H9 (cell line): ENCODE data around the gene GALR2. TPM values are rescaled to one million over a fixed set of nuclear protein-coding genes. Genes with fewer than 3 reads are reported as not detected.

Experiments
- DNase-seq: peaks from one replicate; pipeline ENCODE4 v3.0.0-alpha.2; 2017
- H2AFZ ChIP-seq: one replicate; pipeline ENCODE4 v1.6.1; 2013; ENCODE audit warnings: mild to moderate bottlenecking, low read length, control low read depth, moderate library complexity
- H2AK5ac ChIP-seq: 2 replicates; pipeline ENCODE4 v1.6.1; 2013; ENCODE audit warnings: low read length, control low read depth, mixed read lengths; ENCODE audit not compliant: insufficient read length
- H2BK120ac ChIP-seq: one replicate; pipeline ENCODE4 v1.6.1; 2013; ENCODE audit warnings: low read depth, mild to moderate bottlenecking, low read length, control low read depth, inconsistent platforms; ENCODE audit not compliant: poor library complexity, severe bottlenecking
- H2BK12ac ChIP-seq: 2 replicates; pipeline ENCODE4 v1.6.1; 2013; ENCODE audit warnings: low read length, control low read depth, mixed read lengths, low read depth; ENCODE audit not compliant: insufficient read length
- H2BK15ac ChIP-seq: 2 replicates; pipeline ENCODE4 v1.6.1; 2013; ENCODE audit warnings: low read depth, low read length, control low read depth
- H2BK20ac ChIP-seq: one replicate; pipeline ENCODE4 v1.6.1; 2013; ENCODE audit warnings: low read depth, mild to moderate bottlenecking, low read length, control low read depth, inconsistent platforms; ENCODE audit not compliant: poor library complexity, severe bottlenecking
- H2BK5ac ChIP-seq: 2 replicates; pipeline ENCODE4 v1.6.1; 2013; ENCODE audit warnings: low read length, control low read depth, mixed read lengths; ENCODE audit not compliant: insufficient read length
- H3K14ac ChIP-seq: 2 replicates; pipeline ENCODE4 v1.6.1; 2013; ENCODE audit warnings: low read length, control low read depth; ENCODE audit not compliant: insufficient read depth
- H3K18ac ChIP-seq: 2 replicates; pipeline ENCODE4 v1.6.1; 2013; ENCODE audit warnings: low read depth, mild to moderate bottlenecking, mixed read lengths, low read length, control low read depth; ENCODE audit not compliant: insufficient read length
- H3K23ac ChIP-seq: 2 replicates; pipeline ENCODE4 v1.6.1; 2013; ENCODE audit warnings: low read length, control low read depth, mixed read lengths, low read depth; ENCODE audit not compliant: insufficient read length
- H3K23me2 ChIP-seq: 2 replicates; pipeline ENCODE4 v1.6.1; 2013; ENCODE audit warnings: low read depth, mild to moderate bottlenecking, mixed read lengths, low read length, control low read depth; ENCODE audit not compliant: insufficient read length, poor library complexity, severe bottlenecking
- H3K27ac ChIP-seq: 2 replicates; pipeline ENCODE4 v1.5.1; 2013; ENCODE audit warnings: low read length, control low read depth, mixed read lengths, low read depth; ENCODE audit not compliant: insufficient read length
- H3K27me3 ChIP-seq: 2 replicates; pipeline ENCODE4 v1.6.1; 2013; ENCODE audit warnings: low read length, control low read depth, inconsistent platforms; ENCODE audit not compliant: insufficient read depth
- H3K4ac ChIP-seq: 2 replicates; pipeline ENCODE4 v1.6.1; 2013; ENCODE audit warnings: low read depth, mild to moderate bottlenecking, control low read depth, inconsistent platforms, low read length, moderate library complexity
- H3K4me1 ChIP-seq: 2 replicates; pipeline ENCODE4 v1.6.1; 2013; ENCODE audit warnings: low read length, control low read depth, inconsistent platforms; ENCODE audit not compliant: insufficient read depth
- H3K4me2 ChIP-seq: 2 replicates; pipeline ENCODE4 v1.6.1; 2013; ENCODE audit warnings: low read length, control low read depth, mixed read lengths; ENCODE audit not compliant: insufficient read length, insufficient read depth
- H3K56ac ChIP-seq: 2 replicates; pipeline ENCODE4 v1.6.1; 2013; ENCODE audit warnings: low read depth, mild to moderate bottlenecking, mixed read lengths, low read length, control low read depth; ENCODE audit not compliant: insufficient read length
- H3K79me1 ChIP-seq: 2 replicates; pipeline ENCODE4 v1.6.1; 2013; ENCODE audit warnings: low read depth, mild to moderate bottlenecking, moderate library complexity, low read length, control low read depth, inconsistent platforms; ENCODE audit not compliant: insufficient read depth, poor library complexity, severe bottlenecking
- H3K79me2 ChIP-seq: 2 replicates; pipeline ENCODE4 v1.6.1; 2013; ENCODE audit warnings: low read length, control low read depth, inconsistent platforms; ENCODE audit not compliant: insufficient read depth
- H3K9ac ChIP-seq: 2 replicates; pipeline ENCODE4 v1.6.1; 2013; ENCODE audit warnings: low read length, control low read depth, mixed read lengths; ENCODE audit not compliant: insufficient read length; ENCODE audit errors: extremely low read depth
- H3K9me3 ChIP-seq: one replicate; pipeline ENCODE4 v1.6.1; 2013; ENCODE audit warnings: low read depth, low read length, inconsistent platforms; ENCODE audit not compliant: control insufficient read depth
- H3T11ph ChIP-seq: one replicate; pipeline ENCODE4 v1.6.1; 2013; ENCODE audit warnings: mild to moderate bottlenecking, low read length, control low read depth, inconsistent platforms
- H4K20me1 ChIP-seq: one replicate; pipeline ENCODE4 v1.6.1; 2013; ENCODE audit not compliant: control insufficient read depth, insufficient read length, insufficient read depth
- H4K5ac ChIP-seq: 2 replicates; pipeline ENCODE4 v1.6.1; 2013; ENCODE audit warnings: low read depth, mild to moderate bottlenecking, mixed read lengths, low read length, control low read depth; ENCODE audit not compliant: insufficient read length
- H4K8ac ChIP-seq: replicated peaks from 2 replicates; pipeline ENCODE4 v1.6.1; 2013; ENCODE audit warnings: low read length, control low read depth, mixed read lengths, low read depth; ENCODE audit not compliant: insufficient read length
- H4K91ac ChIP-seq: 2 replicates; pipeline ENCODE4 v1.6.1; 2013; ENCODE audit warnings: low read depth, mild to moderate bottlenecking, moderate library complexity, mixed read lengths, low read length, control low read depth; ENCODE audit not compliant: insufficient read length
- H3K27ac Mint-ChIP-seq, 3 experiments: 2 replicates in 2 of 3; 3 replicates in 1 of 3; pipeline ENCODE4 v1.8.0; 2020 to 2021; ENCODE audit warnings: mixed read lengths in 3 of 3, mild to moderate bottlenecking in 1 of 3, moderate library complexity in 1 of 3
- H3K27me3 Mint-ChIP-seq: 2 replicates; pipeline ENCODE4 v1.8.0; 2021; ENCODE audit warnings: low read depth, mild to moderate bottlenecking, moderate library complexity, mixed read lengths
- H3K36me3 Mint-ChIP-seq, 3 experiments: 2 replicates in 2 of 3; 3 replicates in 1 of 3; pipeline ENCODE4 v1.8.0; 2020 to 2021; ENCODE audit warnings: low read depth in 3 of 3, mixed read lengths in 3 of 3; ENCODE audit not compliant: insufficient read depth in 1 of 3
- H3K4me1 Mint-ChIP-seq, 2 experiments: 2 replicates each; pipeline ENCODE4 v1.8.0; 2020; ENCODE audit warnings: mixed read lengths in 2 of 2
- H3K4me3 Mint-ChIP-seq, 2 experiments: 2 replicates in 1 of 2; 3 replicates in 1 of 2; pipeline ENCODE4 v1.8.0; 2020 to 2021; ENCODE audit warnings: mild to moderate bottlenecking in 2 of 2, mixed read lengths in 2 of 2, moderate library complexity in 1 of 2
- H3K9me3 Mint-ChIP-seq, 2 experiments: 2 replicates in 1 of 2; 3 replicates in 1 of 2; pipeline ENCODE4 v1.8.0; 2020; ENCODE audit warnings: mild to moderate bottlenecking in 2 of 2, mixed read lengths in 2 of 2, moderate library complexity in 1 of 2
- WGBS: extraction: QIAGEN DNeasy Blood & Tissue Kit; methylation state at CpG from one replicate; pipeline ENCODE4 v1.1.7; 2013; ENCODE audit warnings: missing lambda C conversion rate, low lambda C conversion rate, mixed read lengths; ENCODE audit not compliant: insufficient read length; ENCODE audit errors: extremely low coverage; 5-methylcytosine and 5-hydroxymethylcytosine counted together
- total RNA-seq: library from RNA; stranded (reverse); gene quantifications from 2 replicates; pipeline ENCODE4 v1.2.1, GENCODE V29; 2021
- TF ChIP-seq, protein P1 (sequence below): fragments of 200-600 bp; sonication (generic); conservative IDR thresholded peaks from 3 replicates; pipeline ENCODE4 v1.8.0; 2021; ENCODE audit warnings: antibody characterized with exemption, mild to moderate bottlenecking

Gene GALR2
- total RNA-seq, 1 experiment from 2014 or later = 0.81 TPM

DNA sequence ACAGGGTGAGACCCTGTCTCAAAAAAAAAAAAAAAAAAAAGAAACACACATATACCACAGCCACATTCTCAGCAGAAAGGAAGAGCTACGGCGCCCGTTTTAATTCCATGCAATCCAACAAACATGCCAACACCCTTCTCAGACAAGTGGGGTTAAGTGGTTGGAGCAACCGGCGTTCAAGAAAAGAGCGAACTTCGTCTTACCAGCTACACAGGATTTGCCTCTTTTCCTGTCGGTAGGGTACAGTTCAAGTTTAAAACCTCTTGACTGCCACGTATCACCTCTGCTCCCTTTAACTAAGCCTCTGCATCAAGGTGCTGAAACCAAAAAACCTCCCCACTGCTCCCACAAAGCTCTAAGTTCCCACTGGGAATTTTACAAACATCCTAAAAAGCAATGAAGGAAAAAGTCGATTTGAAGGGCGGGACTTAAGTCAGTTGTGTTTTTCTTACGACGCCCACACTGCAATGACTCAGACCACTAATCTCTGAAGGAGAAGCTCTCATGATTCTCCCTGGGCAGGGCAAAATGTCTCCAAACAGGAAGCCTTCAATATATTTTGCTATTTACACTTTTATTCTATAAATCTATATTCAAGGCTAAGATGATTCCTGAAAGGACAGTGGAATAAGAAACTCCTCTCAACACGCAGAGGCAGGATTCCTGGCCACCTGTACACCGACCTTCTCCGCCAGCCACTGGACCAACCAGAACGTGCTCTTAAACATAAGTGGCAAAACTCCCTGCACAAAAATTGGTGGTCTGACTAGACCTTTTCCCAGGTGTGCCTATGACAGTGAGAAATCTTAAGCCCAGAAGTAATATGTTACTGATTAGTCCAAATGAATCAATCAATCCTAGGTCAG lies 21.1 kb upstream of the GALR2 start:
- Mint-ChIP-seq H3K27me3 (no peaks in the 10 kb centered on the region), H3K4me3 (no peak overlapping the region), H3K9me3 (no peaks in the 10 kb centered on the region), H3K36me3 (peaks cover 33 to 76% (median 71%) of the 10 kb centered on the region in 3 experiments; a peak in 6 of 7 replicates), H3K4me1 (peaks cover 7 to 15% of the 10 kb centered on the region in 2 experiments), H3K27ac (peak overlapping the region in 2 of 3 experiments; percentile 31 to 54; a peak in 2 of 7 replicates)
- Histone ChIP-seq H2BK20ac (no peak overlapping the region), H3K79me1 (no peaks in the 10 kb centered on the region), H2AFZ (no peak overlapping the region), H3K27ac (no peak overlapping the region), H2AK5ac (no peak overlapping the region), H3K4me2 (no peak overlapping the region), H2BK120ac (no peak overlapping the region), H3K4ac (no peak overlapping the region), H3T11ph (no peak overlapping the region), H3K23me2 (no peaks in the 10 kb centered on the region), H3K9ac (no peak overlapping the region), H3K4me1 (no peaks in the 10 kb centered on the region), H4K8ac (no peak overlapping the region), H3K79me2 (no peaks in the 10 kb centered on the region), H3K23ac (no peak overlapping the region), H3K18ac (no peak overlapping the region), H3K56ac (no peak overlapping the region), H3K9me3 (no peaks in the 10 kb centered on the region), H2BK5ac (no peak overlapping the region), H4K20me1 (no peaks in the 10 kb centered on the region), H2BK15ac (no peak overlapping the region), H3K14ac (no peak overlapping the region), H4K5ac (no peak overlapping the region), H4K91ac (no peak overlapping the region), H3K27me3 (no peaks in the 10 kb centered on the region), H2BK12ac (no peak overlapping the region)
- no peak for DNase-seq
- no CpG with 5 or more reads among the region's 17 CpGs for WGBS
- TF ChIP-seq, protein P1, sequence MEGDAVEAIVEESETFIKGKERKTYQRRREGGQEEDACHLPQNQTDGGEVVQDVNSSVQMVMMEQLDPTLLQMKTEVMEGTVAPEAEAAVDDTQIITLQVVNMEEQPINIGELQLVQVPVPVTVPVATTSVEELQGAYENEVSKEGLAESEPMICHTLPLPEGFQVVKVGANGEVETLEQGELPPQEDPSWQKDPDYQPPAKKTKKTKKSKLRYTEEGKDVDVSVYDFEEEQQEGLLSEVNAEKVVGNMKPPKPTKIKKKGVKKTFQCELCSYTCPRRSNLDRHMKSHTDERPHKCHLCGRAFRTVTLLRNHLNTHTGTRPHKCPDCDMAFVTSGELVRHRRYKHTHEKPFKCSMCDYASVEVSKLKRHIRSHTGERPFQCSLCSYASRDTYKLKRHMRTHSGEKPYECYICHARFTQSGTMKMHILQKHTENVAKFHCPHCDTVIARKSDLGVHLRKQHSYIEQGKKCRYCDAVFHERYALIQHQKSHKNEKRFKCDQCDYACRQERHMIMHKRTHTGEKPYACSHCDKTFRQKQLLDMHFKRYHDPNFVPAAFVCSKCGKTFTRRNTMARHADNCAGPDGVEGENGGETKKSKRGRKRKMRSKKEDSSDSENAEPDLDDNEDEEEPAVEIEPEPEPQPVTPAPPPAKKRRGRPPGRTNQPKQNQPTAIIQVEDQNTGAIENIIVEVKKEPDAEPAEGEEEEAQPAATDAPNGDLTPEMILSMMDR = no peak
